Activated CD4-positive, alpha-beta T cell treated with anti-CD3 and anti-CD28 coated beads, Interleukin-2, Interleukin-4, amounts not matched to agents 100 ng/mL and 50 ng/mL, durations not matched to agents 16 hours and 8 hours (primary cell): ENCODE measurements around the gene SLC27A1.
"Not testable (repeated sequence)": the region's sequence is repeated elsewhere in the genome, so short reads cannot be mapped to it uniquely, and the experiment has no call there.

Experiments
- DNase-seq: peaks from one replicate; pipeline ENCODE4 v3.0.0-alpha.2; 2020; ENCODE audit warnings: low spot score

The SLC27A1 gene

GRCh38 chr19:17511724-17512573 lies 41.6 kb downstream of the SLC27A1 start:
- DNase-seq: peak; percentile 82

DNA sequence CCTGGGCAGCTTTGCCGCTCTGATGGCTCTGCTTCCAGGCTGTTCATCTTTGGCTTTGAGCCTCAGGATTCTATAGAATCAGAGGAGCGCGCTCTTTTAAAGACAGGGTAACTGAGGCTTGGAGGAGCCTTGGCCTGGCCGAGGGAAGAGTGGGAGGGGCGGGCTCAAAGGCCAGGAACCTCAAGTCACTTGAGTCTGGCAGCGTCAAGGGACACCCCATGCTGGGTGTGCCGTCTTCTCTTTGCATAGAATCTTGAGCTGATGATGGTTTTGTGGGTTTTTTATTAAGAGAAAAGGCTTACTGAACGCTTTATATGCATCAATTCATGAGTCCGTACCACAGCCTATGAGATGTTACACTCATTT lies 42.2 kb downstream of the SLC27A1 start:
- DNase-seq: no peak

- DNase-seq: no peak
Observed at GRCh38 chr19:17515408-17516149, 45.3 kb downstream of the SLC27A1 start.

DNA sequence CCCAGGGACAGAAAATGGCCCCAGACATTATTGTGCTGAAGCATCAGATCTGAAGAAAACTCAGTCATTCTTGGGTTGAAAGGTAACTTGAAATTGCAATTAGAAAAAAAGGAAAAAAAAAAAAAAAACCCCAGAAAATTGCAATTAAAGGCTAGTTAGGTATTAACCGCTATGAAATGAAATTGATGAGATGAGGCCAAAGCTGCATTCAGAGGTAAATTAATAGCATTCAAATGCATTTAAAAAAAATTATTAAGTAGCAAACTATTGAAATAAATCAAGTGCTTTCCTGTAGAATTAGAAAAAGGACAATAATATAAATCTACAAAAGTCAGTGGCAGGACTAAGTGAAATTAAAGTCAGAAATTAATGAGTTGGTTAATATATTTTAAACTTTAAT lies 47.6 kb downstream of the SLC27A1 start:
- no peak for DNase-seq

DNA sequence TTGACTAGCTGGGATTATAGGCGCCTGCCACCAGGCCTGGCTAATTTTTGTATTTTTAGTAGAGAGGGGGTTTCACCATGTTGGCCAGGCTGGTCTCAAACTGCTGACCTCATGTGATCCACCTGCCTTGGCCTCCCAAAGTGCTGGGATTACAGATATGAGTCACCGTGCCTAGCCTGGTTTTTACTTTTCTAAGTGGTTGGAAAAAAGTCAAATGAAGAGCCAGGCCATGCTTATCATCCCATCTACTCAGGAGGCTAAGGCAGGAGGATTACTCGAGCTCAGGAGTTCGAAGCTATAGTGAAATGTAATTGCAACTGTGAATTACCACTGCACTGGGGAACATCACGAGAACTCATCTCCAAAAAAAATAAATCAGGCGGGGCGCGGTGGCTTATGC lies 48.3 kb downstream of the SLC27A1 start:
- DNase-seq: not testable (repeated sequence)

- no peak for DNase-seq
Observed at GRCh38 chr19:17519967-17520366, 49.6 kb downstream of the SLC27A1 start.

- no peak for DNase-seq
Observed at GRCh38 chr19:17520865-17521264, 50.5 kb downstream of the SLC27A1 start.

- peak; percentile 83 for DNase-seq
Observed at GRCh38 chr19:17522988-17523872, 52.9 kb downstream of the SLC27A1 start.

GRCh38 chr19:17524651-17525050 lies 54.3 kb downstream of the SLC27A1 start:
- DNase-seq: no peak

- no peak for DNase-seq
Observed at GRCh38 chr19:17525141-17525540, 54.8 kb downstream of the SLC27A1 start.

DNA sequence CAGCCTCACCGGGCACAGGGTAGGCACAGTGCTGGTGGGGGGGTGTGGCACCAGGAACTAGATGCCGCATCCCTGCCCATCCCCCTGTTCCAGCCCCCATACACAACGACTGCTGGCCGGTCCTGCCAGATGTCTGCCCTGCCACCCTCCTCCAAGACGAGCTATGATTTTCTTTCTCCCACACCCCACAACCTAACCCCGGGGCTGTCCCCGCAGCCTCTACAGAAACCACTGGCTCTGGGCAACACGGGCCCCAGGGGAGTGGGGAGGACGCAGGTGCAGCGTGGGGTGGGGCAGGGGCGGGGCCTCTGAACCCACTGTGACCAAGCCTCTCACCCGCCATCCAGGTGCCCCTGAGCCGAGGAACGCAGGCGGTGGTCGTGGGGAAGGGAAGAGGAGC lies 56.6 kb downstream of the SLC27A1 start:
- DNase-seq: no peak

DNA sequence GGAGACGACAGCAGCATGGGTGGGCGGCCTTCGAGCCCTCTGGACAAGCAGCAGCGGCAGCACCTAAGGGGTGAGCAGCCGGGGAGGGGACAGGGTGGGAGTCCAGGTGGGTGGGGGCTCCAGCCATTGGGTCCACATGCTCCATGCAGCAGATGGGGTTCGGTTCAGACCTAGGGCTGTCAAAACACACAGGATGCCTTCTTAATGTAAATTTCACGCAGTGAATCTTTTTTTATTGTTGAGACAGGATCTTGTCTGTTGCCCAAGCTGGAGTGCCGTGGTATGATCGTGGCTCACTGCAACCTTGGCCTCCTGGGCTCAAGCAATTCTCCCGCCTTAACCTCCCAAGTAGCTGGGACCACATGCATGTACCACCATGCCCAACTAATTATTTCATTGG lies 57.0 kb downstream of the SLC27A1 start:
- no peak for DNase-seq

DNA sequence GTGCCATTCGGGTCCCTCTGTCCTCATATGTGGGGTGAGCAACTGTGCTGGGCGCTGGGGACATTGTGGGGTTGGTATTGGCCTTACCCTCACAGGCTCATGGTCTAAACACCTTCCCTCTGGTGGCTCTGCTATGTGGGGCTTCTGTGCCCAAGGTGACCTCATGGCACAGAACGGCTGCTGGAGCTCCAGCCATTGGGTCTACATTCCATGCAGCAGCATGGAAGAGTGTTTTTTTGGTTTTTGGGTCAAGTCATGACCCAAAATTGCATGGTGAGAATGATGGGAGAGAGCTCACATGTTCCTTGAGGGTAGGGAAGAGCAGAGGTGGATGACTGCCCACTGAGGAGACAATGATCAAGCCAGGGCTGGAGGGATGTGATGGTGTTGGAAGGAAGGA lies 58.3 kb downstream of the SLC27A1 start:
- DNase-seq: no peak

DNA sequence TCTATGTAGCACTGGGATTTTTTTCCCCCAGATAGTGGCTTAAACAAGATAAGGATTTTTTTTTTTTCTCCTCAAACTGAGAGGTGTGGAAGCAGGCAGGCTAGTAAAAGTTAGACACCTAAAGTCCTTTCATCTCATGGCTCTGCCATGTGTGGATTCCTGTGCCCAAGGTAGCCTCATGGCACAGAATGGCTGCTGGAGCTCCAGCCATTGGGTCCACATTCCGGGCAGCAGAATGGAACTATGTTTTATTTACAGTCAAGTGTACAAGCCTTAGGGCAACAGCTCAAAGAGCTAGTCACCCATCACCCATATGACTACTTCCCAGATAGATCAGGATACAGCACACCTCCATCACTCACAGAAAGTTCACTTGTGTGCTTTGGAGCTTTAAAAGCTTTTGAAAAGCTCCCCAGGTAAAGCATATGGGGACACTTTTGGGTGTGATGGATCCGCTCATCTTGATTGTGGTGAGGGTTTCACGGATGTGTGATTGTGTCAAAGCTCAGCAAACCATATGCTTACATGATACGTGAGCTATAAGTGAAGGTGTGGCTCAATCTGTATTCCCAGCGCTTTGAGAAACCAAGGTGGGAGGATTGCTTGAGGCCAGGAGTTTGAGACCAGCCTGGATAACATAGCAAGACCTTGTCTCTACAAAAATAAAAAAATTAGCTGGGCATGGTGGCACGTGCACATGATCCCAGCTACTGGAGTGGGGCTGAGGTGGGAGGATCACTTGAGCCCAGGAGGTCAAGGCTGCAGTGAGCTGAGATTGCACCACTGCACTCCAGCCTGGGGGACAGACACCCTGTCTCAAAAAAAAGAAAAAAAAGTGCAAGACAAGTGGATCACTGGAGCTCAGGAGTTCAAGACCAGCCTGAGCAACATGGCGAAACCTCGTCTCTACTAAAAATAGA lies 59.2 kb downstream of the SLC27A1 start:
- no peak for DNase-seq

DNA sequence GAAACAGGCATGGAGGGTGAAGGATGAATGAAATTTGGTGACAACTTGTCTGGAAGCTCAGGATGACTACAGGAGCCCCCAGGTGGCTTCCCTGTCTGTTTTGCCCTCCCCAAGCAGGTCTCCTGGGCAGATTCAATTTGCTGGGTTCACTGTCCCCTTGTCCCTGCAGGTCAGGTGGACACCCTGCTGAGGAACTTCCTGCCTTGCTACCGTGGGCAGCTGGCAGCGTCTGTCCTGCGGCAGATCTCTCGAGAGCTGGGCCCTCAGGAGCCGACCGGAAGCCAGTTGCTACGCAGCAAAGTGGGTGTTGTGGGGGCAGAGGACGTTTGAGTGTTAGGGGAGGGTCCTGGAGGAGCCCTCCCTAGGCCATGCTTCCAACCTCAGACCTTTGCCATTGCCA lies 60.3 kb downstream of the SLC27A1 start:
- no peak for DNase-seq

- no peak for DNase-seq
Observed at GRCh38 chr19:17532116-17532515, 61.8 kb downstream of the SLC27A1 start.

DNA sequence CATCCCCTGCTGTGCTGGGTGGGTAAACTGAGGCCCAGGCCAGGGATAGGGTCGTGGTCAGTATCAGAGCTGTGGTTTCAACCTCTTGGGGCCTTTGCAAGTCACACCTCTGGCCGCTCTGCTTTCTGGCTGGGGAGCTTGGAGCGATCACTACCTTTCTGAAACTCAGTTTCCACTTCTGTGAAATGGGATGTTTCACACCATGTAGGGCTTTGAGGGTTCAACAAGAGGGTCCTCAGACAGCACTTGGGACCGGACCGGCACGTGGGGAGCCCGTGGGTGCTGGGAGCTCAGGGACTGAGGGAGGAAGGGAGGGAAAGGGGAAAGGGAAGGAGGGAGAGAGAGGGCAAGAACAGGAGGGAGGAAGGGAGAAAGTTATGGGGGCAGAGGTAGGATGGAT lies 62.2 kb downstream of the SLC27A1 start:
- no peak for DNase-seq

- DNase-seq: no peak
Observed at GRCh38 chr19:17534767-17535166, 64.4 kb downstream of the SLC27A1 start.

- DNase-seq: no peak
Observed at GRCh38 chr19:17536955-17537354, 66.6 kb downstream of the SLC27A1 start.

DNA sequence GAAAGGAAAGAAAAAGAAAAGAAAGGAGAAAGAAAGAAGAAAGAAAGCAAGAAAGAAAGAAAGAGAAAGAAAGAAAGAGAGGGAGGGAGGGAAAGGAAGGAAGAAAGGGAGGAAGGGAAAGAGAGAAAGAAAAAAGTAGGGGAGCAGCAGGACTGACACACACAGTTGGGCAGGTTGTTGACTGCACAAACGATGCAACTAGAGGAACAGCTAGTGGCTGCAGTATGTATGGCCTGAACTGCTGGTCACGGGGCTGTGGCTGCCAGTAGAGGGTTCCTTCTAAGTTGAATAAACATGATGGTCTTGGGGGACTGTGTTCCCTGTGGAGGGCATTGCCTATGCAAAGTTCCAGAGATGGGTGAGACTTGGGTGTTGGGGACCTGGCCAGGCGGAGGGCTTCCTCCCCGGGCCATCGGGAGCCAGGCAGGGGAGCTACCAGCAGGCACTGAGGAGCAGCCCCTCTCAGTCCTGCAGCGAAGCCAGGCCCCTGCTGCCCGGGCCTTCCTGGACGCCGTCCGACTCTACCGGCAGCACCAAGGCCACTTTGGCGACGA lies 68.4 kb downstream of the SLC27A1 start:
- DNase-seq: no peak
